HCT116 (cell line): ENCODE results near the gene LAMB2. TPM values are rescaled to one million over a fixed set of nuclear protein-coding genes. Genes with fewer than 3 reads are reported as not detected.

Source experiments
- ATAC-seq: fragments of 200-7000 bp; cut with Tn5 transposase; 2 replicates; pipeline ENCODE4 v1.9.1; 2020; ENCODE audit warnings: mild to moderate bottlenecking, moderate library complexity
- BruUV-seq: library from RNA; stranded (reverse); fragments of 400-500 nt; replicated peaks from 2 replicates; lab custom pipeline; 2021; lab: Mats Ljungman, UMichigan
- CTCF ChIA-PET: fragments of 300-600 bp; sonication (Branson Sonifier 250); formaldehyde crosslinking; loops from one replicate; lab custom pipeline; 2021; ENCODE audit warnings: antibody characterized with exemption; lab: Charles Lee
- POLR2A ChIA-PET: fragments of 300-600, 350-600 bp; sonication (Branson Sonifier 250); formaldehyde crosslinking; loops from one replicate; lab custom pipeline; 2021; ENCODE audit warnings: antibody characterized with exemption; lab: Charles Lee
- RAD21 ChIA-PET, 2 experiments: fragments of 300-600 bp; sonication (Branson Sonifier 250); formaldehyde crosslinking; loops; one replicate each; lab custom pipeline; 2023; ENCODE audit warnings: low total read pairs in 2 of 2; ENCODE audit not compliant: uncharacterized antibody in 2 of 2, unreplicated experiment in 2 of 2, low non-redundant PET in 1 of 2; lab: Charles Lee
- DNase-seq: peaks from one replicate; pipeline ENCODE4 v3.0.0-alpha.2; 2010; ENCODE audit warnings: low read depth, low spot score
- H2AFZ ChIP-seq: fragments of 200-600 bp; shearing (Covaris generic), sonication (generic); 2 replicates; pipeline ENCODE4 v1.6.1; 2017; ENCODE audit warnings: low read depth, mixed run types, mixed read lengths, antibody characterized with exemption, low read length; ENCODE audit not compliant: poor library complexity, severe bottlenecking
- H3K27ac ChIP-seq: 2 replicates; pipeline ENCODE4 v1.5.1; 2012; ENCODE audit warnings: low read depth, low read length
- H3K27me3 ChIP-seq: fragments of 200-600 bp; sonication (generic); 2 replicates; pipeline ENCODE4 v1.6.1; 2016; ENCODE audit warnings: mixed run types, low read length, mixed read lengths; ENCODE audit not compliant: insufficient read depth
- H3K36me3 ChIP-seq, 2 experiments: fragments of 200-500 bp in 1 of 2; fragments of 200-600 bp in 1 of 2; sonication (Bioruptor generic) in 1 of 2; sonication (generic) in 1 of 2; 2 replicates each; pipeline versions ENCODE4 v1.5.1 to v1.6.1; 2014 to 2016; ENCODE audit warnings: low read length in 2 of 2, inconsistent platforms in 1 of 2, mixed read lengths in 1 of 2, mixed run types in 1 of 2; ENCODE audit not compliant: insufficient read depth in 2 of 2, control insufficient read depth in 1 of 2
- H3K4me1 ChIP-seq, 2 experiments: fragments of 200-600 bp in 1 of 2; sonication (generic) in 1 of 2; 2 replicates each; pipeline versions ENCODE4 v1.5.1 to v1.6.1; 2012 to 2017; ENCODE audit warnings: low read length in 2 of 2, inconsistent platforms in 1 of 2, mild to moderate bottlenecking in 1 of 2, mixed read lengths in 1 of 2, mixed run types in 1 of 2, moderate library complexity in 1 of 2; ENCODE audit not compliant: insufficient read depth in 2 of 2, control insufficient read depth in 1 of 2
- H3K4me2 ChIP-seq: fragments of 200-600 bp; sonication (generic); 2 replicates; pipeline ENCODE4 v1.6.1; 2017; ENCODE audit warnings: mixed run types, low read length, mixed read lengths
- H3K4me3 ChIP-seq, 2 experiments: fragments of 200-600 bp in 1 of 2; sonication (generic) in 1 of 2; replicated peaks in 1 of 2; 2 replicates each; pipeline ENCODE4 v1.5.1; 2011 to 2016; ENCODE audit warnings: low read length in 2 of 2, control low read depth in 1 of 2, low read depth in 1 of 2, mild to moderate bottlenecking in 1 of 2, mixed read lengths in 1 of 2, mixed run types in 1 of 2
- H3K79me2 ChIP-seq: fragments of 200-600 bp; sonication (generic); 2 replicates; pipeline ENCODE4 v1.6.1; 2017; ENCODE audit warnings: mild to moderate bottlenecking, mixed run types, low read length, moderate library complexity, mixed read lengths; ENCODE audit not compliant: insufficient read depth
- H3K9ac ChIP-seq: fragments of 200-600 bp; sonication (generic); 2 replicates; pipeline ENCODE4 v1.6.1; 2016; ENCODE audit warnings: low read length, mixed read lengths
- H3K9me2 ChIP-seq: fragments of 200-600 bp; sonication (generic), shearing (Covaris generic); 2 replicates; pipeline ENCODE4 v1.6.1; 2017; ENCODE audit warnings: mixed run types, mild to moderate bottlenecking, moderate library complexity; ENCODE audit not compliant: insufficient read depth
- H3K9me3 ChIP-seq, 2 experiments: fragments of 200-500 bp in 1 of 2; fragments of 200-600 bp in 1 of 2; sonication (Bioruptor generic) in 1 of 2; sonication (generic) in 1 of 2; 2 replicates each; pipeline ENCODE4 v1.6.1; 2014 to 2017; ENCODE audit warnings: low read length in 2 of 2, mixed read lengths in 2 of 2, inconsistent platforms in 1 of 2, low read depth in 1 of 2, mild to moderate bottlenecking in 1 of 2, mixed run types in 1 of 2, moderate library complexity in 1 of 2; ENCODE audit not compliant: control insufficient read depth in 1 of 2, insufficient read depth in 1 of 2
- H4K20me1 ChIP-seq: fragments of 200-600 bp; sonication (generic), shearing (Covaris generic); 2 replicates; pipeline ENCODE4 v1.6.1; 2017; ENCODE audit warnings: mixed run types, mild to moderate bottlenecking, moderate library complexity; ENCODE audit not compliant: insufficient read depth
- CEBPB ChIP-seq: IDR thresholded peaks from 2 replicates; pipeline ENCODE4 v1.6.1; 2012; ENCODE audit warnings: low read depth
- EGR1 ChIP-seq: IDR thresholded peaks from 2 replicates; pipeline ENCODE4 v1.6.1; 2012; ENCODE audit warnings: low read depth
- EZH2 ChIP-seq: fragments of 200-600 bp; sonication (generic); IDR thresholded peaks from 2 replicates; pipeline ENCODE4 v1.6.1; 2017; ENCODE audit warnings: antibody characterized with exemption, mixed run types
- EZH2phosphoT487 ChIP-seq: fragments of 200-600 bp; IDR thresholded peaks from 2 replicates; pipeline ENCODE4 v1.6.1; 2018; ENCODE audit warnings: antibody characterized with exemption, borderline replicate concordance
- POLR2A ChIP-seq: IDR thresholded peaks from 2 replicates; pipeline ENCODE4 v1.7.0; 2011; ENCODE audit warnings: borderline replicate concordance; ENCODE audit not compliant: insufficient read depth, insufficient read length; ENCODE audit errors: extremely low read depth
- SRF ChIP-seq: IDR thresholded peaks from 2 replicates; pipeline ENCODE4 v1.6.1; 2012; ENCODE audit warnings: low read depth
- YY1 ChIP-seq: IDR thresholded peaks from 2 replicates; pipeline ENCODE4 v1.6.1; 2011; ENCODE audit warnings: low read length, low read depth, moderate library complexity, mild to moderate bottlenecking; ENCODE audit not compliant: insufficient replicate concordance; ENCODE audit errors: extremely low read depth
- ZNF274 ChIP-seq: fragments of 200-500 bp; sonication (Bioruptor generic); IDR thresholded peaks from 2 replicates; pipeline ENCODE4 v1.6.1; 2014; ENCODE audit warnings: mild to moderate bottlenecking, low read depth, low read length, inconsistent platforms
- intact Hi-C: fragments of 100-400 bp; cut with micrococcal nuclease; formaldehyde crosslinking; loops from 2 replicates; pipeline ENCODE4 v1.10.0; 2022
- total RNA-seq: library from RNA; stranded (reverse); gene quantifications from one replicate; pipeline ENCODE4 v1.2.1, GENCODE V29; 2021; ENCODE audit not compliant: unreplicated experiment
- TF ChIP-seq, protein P1 (sequence below): IDR thresholded peaks from 2 replicates; pipeline ENCODE4 v1.6.1; 2011; ENCODE audit warnings: mild to moderate bottlenecking, low read length, moderate library complexity; ENCODE audit not compliant: insufficient replicate concordance; ENCODE audit errors: extremely low read depth

Gene LAMB2
- total RNA-seq, 1 experiment from 2014 or later, result 213 TPM

DNA sequence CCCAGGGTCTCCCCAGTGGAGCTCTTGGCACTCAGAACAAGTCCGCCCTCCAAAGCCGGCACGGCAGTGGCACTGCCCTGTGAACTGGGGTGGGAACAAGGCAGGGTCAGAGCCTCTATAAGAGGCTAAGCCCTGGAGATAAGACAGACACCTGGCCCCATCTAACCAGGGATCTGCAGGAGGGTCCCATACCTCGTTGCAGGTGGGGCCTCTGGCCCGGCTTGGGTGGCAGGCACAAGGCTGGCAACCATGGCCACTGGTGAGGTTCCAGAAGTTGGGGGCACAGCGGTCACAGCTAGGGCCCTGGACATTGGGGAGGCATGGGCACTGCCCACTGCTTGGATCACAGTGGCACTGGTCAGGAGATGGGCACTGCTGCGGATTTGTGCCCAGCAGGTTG is 8.6 kb downstream of the LAMB2 start:
- intact Hi-C loops, result no loop called here
- H3K4me1 ChIP-seq, result peaks cover 4 to 13% of the 10 kb centered on the region in 2 experiments
- no peaks in the 10 kb centered on the region for H3K9me3 ChIP-seq
- DNase-seq (no peak), ATAC-seq (no peak)
- no peak overlapping the region for H3K9ac ChIP-seq
- H3K27me3 ChIP-seq, result no peaks in the 10 kb centered on the region
- peaks cover 13% of the 10 kb centered on the region for H3K79me2 ChIP-seq
- RAD21 ChIA-PET, result no interaction called here
- H3K36me3 ChIP-seq, result peaks cover 6 to 8% of the 10 kb centered on the region in 2 experiments; a peak in 3 of 4 replicates
- no peaks in the 10 kb centered on the region for H4K20me1 ChIP-seq
- no TSS peak for BruUV-seq
- TF ChIP-seq EZH2, result no peak
- TF ChIP-seq, protein P1, sequence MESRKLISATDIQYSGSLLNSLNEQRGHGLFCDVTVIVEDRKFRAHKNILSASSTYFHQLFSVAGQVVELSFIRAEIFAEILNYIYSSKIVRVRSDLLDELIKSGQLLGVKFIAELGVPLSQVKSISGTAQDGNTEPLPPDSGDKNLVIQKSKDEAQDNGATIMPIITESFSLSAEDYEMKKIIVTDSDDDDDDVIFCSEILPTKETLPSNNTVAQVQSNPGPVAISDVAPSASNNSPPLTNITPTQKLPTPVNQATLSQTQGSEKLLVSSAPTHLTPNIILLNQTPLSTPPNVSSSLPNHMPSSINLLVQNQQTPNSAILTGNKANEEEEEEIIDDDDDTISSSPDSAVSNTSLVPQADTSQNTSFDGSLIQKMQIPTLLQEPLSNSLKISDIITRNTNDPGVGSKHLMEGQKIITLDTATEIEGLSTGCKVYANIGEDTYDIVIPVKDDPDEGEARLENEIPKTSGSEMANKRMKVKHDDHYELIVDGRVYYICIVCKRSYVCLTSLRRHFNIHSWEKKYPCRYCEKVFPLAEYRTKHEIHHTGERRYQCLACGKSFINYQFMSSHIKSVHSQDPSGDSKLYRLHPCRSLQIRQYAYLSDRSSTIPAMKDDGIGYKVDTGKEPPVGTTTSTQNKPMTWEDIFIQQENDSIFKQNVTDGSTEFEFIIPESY, result no peak
- no peak for TF ChIP-seq ZNF274
- no peak for TF ChIP-seq YY1
- TF ChIP-seq EZH2phosphoT487, result no peak
- TF ChIP-seq EGR1, result no peak
- TF ChIP-seq CEBPB, result no peak
- no peak for TF ChIP-seq SRF
- no peak for TF ChIP-seq POLR2A
- TF ChIP-seq, all 23 proteins: peak for 0
- Histone ChIP-seq H3K4me2 (no peak overlapping the region), H3K27ac (no peak overlapping the region), H3K4me3 (no peak overlapping the region), H3K9me2 (no peaks in the 10 kb centered on the region), H2AFZ (no peak overlapping the region)
- ChIA-PET CTCF (no interaction called here), POLR2A (no interaction called here)
